C4-2B (cell line): ENCODE results near the gene ABO.

Experiments
- CTCF ChIP-seq: fragments of 450-650 bp; conservative IDR thresholded peaks from 2 replicates; pipeline ENCODE4 v1.5.1; 2017; ENCODE audit warnings: mild to moderate bottlenecking
- ZFX ChIP-seq: fragments of 450-650 bp; IDR thresholded peaks from 2 replicates; pipeline ENCODE4 v1.6.1; 2017

GRCh38 chr9:133252301-133253020, 22.5 kb downstream of the ABO start:
- TF ChIP-seq CTCF = no peak
- no peak for TF ChIP-seq ZFX
